Activated naive CD4-positive, alpha-beta T cell (primary cell): Measurements from ENCODE around the gene LAMB2.

Experiments used
- DNase-seq, 4 experiments: peaks; one replicate each; lab custom pipeline; 2025; lab: John Stamatoyannopoulos, UW

The LAMB2 gene

DNA sequence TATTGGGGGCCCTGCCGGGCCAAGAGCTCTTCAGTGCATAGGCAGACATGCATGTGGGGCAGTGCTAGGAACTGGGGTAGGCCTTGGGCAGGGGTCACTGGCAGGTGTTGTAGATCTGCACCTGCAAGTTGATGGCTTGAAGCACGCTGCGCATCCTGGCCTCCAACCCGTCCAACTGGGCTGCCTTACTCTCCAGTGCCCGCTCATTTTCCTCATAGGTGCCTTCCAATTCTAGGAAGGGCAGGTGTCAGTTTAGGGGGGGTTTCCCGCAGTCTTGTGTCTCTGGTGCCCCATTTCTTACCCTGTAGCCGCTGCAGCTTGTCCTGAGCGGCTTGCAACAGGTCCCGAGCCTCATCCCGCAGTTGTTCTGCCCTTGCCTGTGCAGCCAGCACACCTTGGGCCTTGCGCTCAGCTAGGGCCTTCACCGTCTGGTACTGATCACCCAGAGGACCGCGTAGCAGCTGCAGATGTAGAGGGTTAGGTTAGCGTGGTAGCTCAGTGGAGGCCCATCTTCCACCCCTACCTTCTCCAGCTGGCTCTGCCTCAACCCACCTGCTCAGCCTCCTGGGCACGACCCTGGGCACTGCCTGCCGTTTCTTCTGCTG, 11.6 kb downstream of the LAMB2 start:
- DNase-seq: no peak

GRCh38 chr3:49120438-49121131, 12.3 kb downstream of the LAMB2 start, which contains the start of gene USP19:
TSS of gene USP19 (minus strand) at chr3:49120823. CDS start at chr3:49119145, 1,678 bp downstream.
- peak; percentile 74 to 93 (median 86) for DNase-seq

- no peak for DNase-seq
Observed at GRCh38 chr3:49120096-49120437, 12.8 kb downstream of the LAMB2 start.

- no peak for DNase-seq
Observed at GRCh38 chr3:49119439-49119838, 13.4 kb downstream of the LAMB2 start.

- no peak for DNase-seq
Observed at GRCh38 chr3:49119036-49119435, 13.8 kb downstream of the LAMB2 start.

DNA sequence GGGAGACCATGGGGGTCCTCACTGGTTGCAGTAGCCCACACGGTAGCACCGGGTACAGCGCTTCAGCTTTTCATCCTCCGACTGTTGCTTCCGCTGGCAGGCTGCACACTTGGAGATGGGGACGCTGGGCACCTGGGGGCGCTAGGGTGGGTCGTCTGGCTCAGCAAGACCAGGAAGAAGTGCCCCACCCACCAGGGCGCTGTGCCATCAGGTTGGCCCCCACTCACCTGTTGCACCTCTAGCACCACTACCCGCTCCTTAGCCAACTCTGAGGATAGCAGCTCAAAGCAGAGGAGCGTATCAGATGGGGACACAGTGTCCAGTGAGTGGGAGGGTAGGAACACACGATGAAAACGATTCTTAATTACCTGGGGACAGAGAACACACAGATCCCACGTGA, 20.6 kb downstream of the LAMB2 start:
- DNase-seq: no peak

DNA sequence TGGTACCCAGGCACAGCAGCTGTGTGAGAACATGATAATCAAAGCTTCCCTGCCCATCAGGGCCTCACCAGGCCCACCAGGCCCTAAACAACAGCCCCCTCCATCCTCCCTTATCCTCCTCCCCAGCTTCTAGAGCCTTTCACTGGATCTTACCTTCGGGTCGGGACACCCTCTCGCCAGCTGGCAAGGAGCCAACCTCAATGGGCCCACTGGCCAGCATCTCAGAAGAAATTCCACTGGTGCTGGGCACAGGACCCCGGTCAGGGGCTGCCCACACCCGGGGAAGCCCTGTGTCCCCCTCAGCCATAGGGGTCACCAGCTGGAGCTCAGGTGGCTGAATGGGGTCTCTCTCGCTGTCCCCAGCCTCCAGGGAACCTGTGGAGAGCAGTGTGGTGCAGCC, 21.5 kb downstream of the LAMB2 start:
- no peak for DNase-seq

GRCh38 chr3:49110780-49111179, 22.1 kb downstream of the LAMB2 start:
- DNase-seq: no peak

GRCh38 chr3:49108346-49108745, 24.5 kb downstream of the LAMB2 start:
- no peak for DNase-seq

DNA sequence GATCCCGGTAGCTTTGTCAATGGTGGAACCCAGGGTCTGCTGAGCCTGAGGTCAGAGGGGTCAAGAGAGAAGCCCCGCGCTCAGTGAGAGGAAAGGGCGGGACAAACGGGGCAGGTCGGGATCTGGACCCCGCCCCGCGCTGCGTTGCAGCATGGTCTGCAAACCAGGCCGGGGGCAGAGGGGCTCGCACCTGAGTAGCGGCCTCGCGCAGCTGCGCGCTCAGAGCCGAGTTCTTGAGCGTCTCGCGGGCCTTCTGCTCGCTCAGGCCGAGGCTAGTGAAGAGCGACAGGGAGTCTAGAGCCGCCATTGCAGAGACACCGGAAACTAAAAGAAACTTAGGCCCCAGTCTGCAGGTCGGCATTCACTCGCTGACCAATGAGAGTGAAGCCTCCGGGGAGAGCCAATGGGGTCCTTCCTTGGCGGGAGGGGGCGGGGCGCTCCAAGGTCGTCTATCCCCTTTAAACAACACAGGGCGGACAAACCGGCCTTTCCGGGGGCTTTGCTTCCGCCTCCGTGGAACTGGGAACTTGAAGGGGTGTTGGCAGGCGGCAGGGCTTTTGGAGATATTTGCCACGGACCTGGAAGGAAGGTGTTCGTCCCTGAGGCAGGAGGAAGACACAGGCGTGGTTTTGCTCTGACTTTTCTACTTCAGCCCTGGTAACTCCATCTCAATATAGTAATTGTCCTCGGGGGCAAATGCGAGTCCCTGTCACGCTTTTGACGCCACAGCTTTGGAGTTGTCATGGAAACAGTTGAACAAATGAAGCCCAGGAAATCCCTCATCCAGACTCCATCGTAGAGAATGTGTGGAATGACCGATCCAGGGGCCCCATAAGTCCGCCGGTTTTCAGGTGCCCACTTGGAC, 28.2 kb downstream of the LAMB2 start, which contains the start of gene QARS1:
Gene QARS1 (minus strand): TSS at position 331 of the 865 bp plus-strand sequence. CDS start 24 bp downstream, at position 307.
- DNase-seq: peak; percentile 68 to 82 (median 74)

DNA sequence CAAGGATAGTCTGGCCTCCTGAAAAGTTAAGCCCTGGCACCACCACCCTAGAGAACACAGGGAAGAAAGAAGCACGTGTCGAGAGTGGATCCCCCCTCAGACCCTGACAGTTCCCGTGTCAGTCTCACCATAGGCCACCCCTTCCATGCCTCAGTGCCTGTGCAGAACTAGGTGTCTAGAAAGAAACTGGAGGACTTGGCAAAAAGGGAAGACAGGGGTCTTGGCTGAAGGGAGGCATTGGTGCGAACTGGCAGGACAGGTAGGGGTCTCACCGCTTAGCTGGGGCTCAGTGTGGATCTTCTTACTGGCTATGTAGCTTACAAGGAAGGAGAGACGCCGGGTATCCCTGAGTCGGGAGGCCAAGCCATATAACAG, 28.8 kb downstream of the LAMB2 start:
- no peak for DNase-seq

- no peak for DNase-seq
Observed at GRCh38 chr3:49100046-49100615, 32.7 kb downstream of the LAMB2 start.

GRCh38 chr3:49098910-49099630, 33.8 kb downstream of the LAMB2 start:
- no peak for DNase-seq

DNA sequence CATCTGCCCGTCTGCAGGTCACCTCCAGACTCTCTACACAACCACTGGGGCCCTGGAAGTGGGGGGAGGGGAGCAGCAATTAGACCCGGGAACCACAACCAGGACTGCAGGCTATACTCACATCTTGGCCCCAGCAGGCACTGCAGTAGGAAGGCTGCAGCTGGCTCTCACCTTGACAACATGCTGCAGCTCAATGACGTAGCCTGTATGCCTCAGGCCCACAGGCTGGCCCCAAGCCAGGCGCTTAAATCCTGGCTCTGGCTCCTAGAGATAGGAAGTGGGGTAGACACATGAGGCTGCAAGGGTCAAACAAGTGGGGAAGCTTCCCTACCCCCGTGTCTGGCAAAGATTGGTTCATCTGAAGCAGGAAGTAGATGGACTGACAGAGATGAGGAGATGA, 34.4 kb downstream of the LAMB2 start:
- no peak for DNase-seq

GRCh38 chr3:49093853-49094767, 38.7 kb downstream of the LAMB2 start, which contains the start of gene QRICH1:
TSS of gene QRICH1 (minus strand) at chr3:49094071. CDS start at chr3:49077017, 17,054 bp downstream.
- DNase-seq: peak; percentile 89 to 97 (median 94)

GRCh38 chr3:49092938-49093852, 39.7 kb downstream of the LAMB2 start:
- peak; percentile 61 to 82 (median 74) for DNase-seq

GRCh38 chr3:49081429-49081828, 51.4 kb downstream of the LAMB2 start:
- no peak for DNase-seq

DNA sequence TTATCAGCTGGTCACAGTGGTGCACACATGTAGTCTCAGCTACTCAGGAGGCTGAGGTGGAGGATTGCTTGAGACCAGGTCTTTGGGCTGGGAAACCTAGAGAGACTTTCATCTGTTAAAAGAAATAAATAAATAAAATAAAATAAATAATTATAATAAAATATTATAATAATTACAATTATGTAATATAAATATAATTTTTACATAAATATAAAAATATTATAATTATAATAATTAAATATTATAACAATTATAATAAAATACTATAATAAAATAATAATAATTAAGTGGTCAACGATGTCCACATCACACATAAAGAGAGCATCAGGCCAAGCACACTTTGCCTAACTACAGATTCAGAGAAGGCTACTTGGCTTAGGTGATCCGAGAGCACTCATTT, 53.6 kb downstream of the LAMB2 start:
- no peak for DNase-seq

GRCh38 chr3:49076646-49077045, 56.2 kb downstream of the LAMB2 start:
- no peak for DNase-seq
